GM12873 (cell line): ENCODE data around the gene SLC25A22.

ENCODE experiments used
- TF ChIP-seq, protein P1 (sequence below): IDR thresholded peaks from 2 replicates; pipeline ENCODE4 v1.5.1; 2012; ENCODE audit warnings: low read depth, mild to moderate bottlenecking, moderate library complexity, low read length, control low read depth; ENCODE audit not compliant: insufficient read depth; ENCODE audit errors: missing control alignments

The SLC25A22 gene

DNA sequence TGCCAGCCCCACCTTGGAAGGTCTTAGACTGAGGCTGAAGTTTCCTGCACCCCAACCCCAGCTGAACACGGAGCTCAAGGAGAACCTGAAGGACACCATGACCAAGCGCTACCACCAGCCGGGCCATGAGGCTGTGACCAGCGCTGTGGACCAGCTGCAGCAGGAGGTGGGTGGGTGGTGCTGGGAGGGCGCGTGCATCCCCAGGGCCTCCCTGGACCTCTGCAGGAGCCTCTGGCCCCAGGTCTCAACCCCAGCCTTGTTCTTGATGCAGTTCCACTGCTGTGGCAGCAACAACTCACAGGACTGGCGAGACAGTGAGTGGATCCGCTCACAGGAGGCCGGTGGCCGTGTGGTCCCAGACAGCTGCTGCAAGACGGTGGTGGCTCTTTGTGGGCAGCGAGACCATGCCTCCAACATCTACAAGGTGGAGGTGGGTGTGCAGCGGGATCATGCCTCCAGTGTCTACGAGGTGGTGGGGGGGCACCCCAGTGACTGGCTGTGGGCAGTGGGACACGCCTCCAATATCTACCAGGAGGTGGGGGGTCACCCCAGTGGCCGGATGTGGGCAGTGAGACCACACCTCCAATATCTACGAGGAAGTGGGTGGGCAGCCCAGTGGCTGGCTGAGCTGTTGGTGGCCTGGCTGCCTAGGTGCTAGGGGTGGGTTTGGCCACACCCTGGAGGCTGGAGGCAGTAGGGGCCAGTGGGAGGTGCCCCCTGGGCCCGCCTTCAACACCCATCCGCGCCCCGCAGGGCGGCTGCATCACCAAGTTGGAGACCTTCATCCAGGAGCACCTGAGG is 39.3 kb upstream of the SLC25A22 start:
- TF ChIP-seq, protein P1, sequence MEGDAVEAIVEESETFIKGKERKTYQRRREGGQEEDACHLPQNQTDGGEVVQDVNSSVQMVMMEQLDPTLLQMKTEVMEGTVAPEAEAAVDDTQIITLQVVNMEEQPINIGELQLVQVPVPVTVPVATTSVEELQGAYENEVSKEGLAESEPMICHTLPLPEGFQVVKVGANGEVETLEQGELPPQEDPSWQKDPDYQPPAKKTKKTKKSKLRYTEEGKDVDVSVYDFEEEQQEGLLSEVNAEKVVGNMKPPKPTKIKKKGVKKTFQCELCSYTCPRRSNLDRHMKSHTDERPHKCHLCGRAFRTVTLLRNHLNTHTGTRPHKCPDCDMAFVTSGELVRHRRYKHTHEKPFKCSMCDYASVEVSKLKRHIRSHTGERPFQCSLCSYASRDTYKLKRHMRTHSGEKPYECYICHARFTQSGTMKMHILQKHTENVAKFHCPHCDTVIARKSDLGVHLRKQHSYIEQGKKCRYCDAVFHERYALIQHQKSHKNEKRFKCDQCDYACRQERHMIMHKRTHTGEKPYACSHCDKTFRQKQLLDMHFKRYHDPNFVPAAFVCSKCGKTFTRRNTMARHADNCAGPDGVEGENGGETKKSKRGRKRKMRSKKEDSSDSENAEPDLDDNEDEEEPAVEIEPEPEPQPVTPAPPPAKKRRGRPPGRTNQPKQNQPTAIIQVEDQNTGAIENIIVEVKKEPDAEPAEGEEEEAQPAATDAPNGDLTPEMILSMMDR = no peak

DNA sequence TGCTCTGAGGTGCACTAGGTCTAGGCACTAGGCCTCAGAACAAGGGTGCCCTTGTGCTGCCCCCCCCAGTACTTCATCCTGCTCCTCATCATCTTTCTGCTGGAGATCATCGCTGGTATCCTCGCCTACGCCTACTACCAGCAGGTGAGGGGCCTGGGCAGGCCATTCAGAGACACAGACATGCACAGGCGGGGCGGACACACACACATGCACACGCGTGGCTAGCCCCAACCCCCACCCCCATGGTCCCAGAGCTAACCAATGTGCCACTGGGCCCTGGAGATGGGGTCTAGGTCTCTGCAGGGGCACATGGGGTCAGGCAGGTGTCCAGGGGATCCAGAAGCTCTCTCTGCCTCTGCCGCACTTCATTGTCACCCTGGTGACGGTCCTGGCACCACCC is 38.6 kb upstream of the SLC25A22 start:
- TF ChIP-seq, protein P1 = no peak

DNA sequence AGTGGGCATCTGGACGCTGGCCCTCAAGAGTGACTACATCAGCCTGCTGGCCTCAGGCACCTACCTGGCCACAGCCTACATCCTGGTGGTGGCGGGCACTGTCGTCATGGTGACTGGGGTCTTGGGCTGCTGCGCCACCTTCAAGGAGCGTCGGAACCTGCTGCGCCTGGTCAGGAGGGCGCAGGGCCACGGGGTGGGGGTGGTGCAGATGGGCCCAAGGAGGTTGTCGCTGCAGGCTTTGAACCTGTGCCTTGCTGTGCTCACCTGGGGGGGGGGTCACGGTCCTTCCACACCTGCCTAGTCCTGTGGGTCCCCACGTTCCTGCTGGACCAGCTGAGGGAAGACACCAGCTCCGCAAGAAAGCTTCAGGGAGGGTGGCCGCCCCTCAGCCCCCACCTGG is 38.2 kb upstream of the SLC25A22 start:
- TF ChIP-seq, protein P1 = no peak

DNA sequence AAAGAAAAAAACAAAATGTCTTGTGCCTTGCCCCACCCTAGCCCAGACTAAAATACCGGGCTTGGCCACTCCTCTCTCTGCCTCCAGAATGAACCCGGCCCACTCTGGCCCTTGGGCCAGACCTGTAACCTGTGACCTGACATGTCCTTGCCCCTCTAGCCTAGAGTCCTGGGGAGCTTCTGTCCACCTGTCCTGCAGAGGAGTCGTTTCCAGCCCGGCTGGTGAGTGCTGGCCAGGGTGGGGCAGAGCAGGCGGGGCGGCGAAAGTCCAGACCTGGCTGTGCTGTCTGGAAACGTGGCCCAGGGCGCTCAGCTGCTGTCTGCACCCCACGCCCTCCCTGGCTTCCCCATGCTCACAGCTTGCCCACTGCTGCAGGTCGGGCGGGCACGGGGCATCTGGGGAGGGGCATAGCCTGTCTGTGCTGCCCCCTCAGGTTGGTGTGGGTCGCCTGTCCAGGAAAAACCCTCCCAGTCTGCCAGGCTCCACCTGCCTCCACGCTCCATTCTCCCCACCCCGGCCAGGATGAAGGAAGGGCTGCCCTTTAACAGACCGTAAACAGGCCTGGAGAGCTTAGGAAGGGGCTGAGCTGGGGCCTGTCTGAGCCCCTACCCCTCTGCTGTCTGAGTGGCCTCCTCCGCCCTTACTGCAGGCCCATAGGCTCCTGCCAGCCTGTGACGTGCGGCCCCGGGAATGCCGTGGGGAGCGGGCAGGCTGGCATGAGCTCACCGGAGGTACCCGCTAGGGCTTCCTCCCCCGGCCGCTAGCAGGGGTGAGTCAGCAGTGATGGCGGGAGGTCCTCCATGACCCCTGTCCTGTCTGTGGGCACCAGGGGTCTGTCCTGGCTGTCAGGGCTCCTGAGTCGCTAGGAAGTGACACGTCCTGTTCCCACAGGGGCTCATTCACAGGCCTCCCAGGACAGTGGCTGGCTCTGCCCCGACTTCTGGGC is 36.6 kb upstream of the SLC25A22 start:
- TF ChIP-seq, protein P1 = no peak

DNA sequence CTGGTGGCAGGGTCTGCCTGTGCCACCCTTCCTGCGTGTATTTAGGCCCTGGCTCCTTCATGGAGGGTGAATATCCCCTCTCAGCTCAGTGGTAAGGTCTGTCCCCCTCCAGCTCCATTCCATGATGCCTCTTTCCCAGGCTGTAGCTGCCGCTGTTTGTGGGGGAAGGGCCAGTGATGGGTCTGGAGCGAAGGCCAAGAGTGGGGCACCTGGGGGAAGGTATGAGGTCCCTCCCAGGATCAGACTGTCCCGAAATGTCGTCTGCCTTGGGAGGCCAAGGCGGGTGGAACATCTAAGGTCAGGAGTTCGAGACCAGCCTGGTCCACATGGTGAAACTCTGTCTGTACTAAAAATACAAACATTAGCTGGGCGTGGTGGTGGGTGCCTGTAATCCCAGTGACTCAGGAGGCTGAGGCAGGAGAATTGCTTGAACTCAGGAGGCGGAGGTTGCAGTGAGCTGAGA is 35.8 kb upstream of the SLC25A22 start:
- TF ChIP-seq, protein P1 = no peak

DNA sequence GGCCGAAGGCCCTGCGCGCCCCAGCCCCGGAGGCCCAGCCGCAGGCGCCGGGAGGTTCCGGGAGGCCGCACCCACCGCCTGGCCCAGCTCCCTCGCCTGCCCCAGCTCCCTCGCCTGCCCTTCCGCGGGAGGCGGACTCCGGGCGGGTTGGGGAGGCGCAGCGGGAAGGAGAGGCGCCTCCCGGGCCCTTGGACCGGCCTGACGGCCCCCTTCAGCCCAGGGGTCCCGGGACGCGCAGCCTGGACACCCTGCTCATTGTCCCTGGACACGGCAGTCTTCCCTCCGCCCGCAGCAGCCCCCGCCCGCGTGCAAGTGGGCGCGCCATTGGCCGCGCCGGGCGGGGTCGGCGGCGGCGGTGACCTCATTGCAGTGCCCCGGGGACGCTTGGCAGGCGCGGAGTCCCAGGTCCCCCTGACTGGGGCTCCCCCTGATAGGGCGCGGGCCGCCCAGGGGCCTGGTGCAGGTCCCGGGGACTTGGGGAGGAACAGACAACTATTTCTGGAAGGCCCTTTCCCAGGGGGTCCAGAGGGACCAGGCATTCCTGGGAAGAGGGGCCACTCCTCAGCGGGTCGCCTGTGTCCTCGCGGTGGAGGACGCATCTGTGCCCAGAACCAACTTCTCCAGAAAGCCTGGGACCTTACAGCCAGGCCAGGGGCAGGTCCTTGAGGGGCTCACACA is 35.2 kb upstream of the SLC25A22 start:
- TF ChIP-seq, protein P1 = no peak
